Activated T-cell treated with anti-CD3 and anti-CD28 coated beads for 4 hours (primary cell): ENCODE data around the gene VDAC1.
A peak's percentile ranks its signal among the peaks of the same experiment; 100 is the strongest.
"Not testable (repeated sequence)": the region's sequence is repeated elsewhere in the genome, so short reads cannot be mapped to it uniquely, and the experiment has no call there.

Experiments
- DNase-seq: peaks from one replicate; pipeline ENCODE4 v3.0.0-alpha.2; 2020

The VDAC1 gene

DNA sequence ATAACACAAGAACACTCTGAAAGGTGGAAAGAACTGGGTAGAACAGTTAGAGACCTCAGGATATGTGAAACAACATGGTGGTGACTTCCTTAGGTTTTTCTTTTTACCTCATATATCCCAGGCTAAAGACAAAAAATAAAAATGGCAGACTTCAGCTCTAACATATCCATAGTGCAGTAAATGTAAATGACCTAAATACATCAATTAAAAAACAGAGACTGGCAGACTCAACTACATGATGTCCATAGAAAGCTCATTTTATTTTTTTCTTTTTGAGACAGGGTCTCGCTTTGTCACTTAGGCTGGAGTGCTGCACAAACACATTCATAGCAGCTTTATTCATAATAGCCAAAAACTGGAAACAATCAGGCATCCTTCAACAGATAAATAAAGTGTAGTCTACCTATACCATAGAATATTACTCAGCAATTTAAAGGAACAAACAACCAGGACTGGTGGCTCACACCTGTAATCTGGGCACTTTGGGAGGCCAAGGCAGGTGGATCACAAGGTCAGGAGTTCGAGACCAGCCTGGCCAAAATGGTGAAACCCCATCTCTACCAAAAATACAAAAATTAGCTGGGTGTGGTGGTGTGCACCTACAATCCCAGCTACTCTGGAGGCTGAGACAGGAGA is 41.2 kb downstream of the VDAC1 start:
- no peak for DNase-seq

- no peak for DNase-seq
These were observed 41.8 kb downstream of the VDAC1 start for GRCh38 chr5:133962801-133963476.

- DNase-seq: no peak
These were observed 42.6 kb downstream of the VDAC1 start for GRCh38 chr5:133962131-133962530.

DNA sequence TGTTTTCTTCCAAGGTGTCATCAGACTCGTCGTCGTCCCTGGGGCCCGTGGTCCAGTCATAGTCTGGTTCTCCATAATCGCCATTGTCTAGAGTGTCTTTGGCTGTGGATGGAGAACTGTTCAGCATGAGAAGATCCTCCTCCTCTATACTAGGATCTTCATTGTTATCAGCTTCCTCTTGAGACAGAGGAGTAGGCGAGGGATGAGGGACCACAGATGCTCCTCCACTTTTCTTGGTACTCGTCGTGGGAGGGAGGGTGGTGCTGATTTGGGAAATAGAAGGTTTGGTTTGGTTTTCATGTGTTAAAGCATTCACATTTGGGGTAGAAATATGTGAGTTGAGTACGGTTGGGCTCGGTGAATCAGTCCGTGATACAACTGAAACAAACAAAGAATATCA is 45.1 kb downstream of the VDAC1 start:
- no peak for DNase-seq

- no peak for DNase-seq
These were observed 47.2 kb downstream of the VDAC1 start for GRCh38 chr5:133957591-133957990.

GRCh38 chr5:133957080-133957479 is 47.7 kb downstream of the VDAC1 start:
- no peak for DNase-seq

DNA sequence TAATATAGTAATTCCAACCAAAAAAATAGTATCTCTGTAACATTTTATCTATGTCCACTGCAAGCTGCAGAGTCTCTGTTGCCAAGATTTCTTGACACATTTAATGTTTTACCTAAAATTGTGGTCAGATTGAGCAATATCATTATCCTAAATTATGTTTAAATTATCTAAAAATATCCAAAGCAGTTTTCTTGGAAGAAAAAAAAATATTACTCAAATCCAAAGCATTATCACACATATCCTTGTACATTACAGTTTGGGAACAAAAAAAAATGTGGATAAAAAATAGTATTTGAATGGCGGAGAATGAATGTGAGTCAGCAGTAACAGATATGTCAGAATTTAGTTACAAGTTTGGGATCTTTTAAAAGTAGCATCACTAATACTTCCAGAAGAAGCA is 48.6 kb downstream of the VDAC1 start:
- not testable (repeated sequence) for DNase-seq

DNA sequence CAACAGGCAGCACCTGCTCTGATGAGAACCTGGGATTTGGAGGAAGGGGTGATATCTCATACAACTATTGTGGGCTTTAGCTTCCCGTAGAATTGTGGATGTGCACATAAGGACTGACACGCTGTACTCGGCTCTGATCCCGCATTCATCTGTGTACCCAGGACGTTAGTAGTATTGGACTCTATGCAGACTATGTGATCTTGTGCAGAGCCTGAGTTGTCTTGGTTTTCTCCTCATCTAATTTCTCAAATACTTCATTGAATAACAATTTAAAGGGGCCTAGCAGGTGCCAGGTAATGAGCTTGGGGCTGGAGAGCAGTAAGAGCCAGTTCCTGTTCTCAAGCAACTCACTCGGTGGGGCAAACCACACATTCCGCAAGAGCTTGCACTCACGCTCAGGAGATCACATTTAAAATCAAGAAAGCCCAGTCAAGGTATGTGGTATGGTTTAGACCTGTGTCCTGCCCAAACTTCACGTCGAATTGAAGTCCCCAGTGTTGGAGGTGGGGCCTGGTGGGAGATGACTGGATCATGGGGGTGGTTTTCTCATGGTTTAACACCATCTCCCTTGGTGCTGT is 51.1 kb downstream of the VDAC1 start:
- DNase-seq: no peak

- DNase-seq: no peak
These were observed 51.8 kb downstream of the VDAC1 start for GRCh38 chr5:133952729-133953567.

DNA sequence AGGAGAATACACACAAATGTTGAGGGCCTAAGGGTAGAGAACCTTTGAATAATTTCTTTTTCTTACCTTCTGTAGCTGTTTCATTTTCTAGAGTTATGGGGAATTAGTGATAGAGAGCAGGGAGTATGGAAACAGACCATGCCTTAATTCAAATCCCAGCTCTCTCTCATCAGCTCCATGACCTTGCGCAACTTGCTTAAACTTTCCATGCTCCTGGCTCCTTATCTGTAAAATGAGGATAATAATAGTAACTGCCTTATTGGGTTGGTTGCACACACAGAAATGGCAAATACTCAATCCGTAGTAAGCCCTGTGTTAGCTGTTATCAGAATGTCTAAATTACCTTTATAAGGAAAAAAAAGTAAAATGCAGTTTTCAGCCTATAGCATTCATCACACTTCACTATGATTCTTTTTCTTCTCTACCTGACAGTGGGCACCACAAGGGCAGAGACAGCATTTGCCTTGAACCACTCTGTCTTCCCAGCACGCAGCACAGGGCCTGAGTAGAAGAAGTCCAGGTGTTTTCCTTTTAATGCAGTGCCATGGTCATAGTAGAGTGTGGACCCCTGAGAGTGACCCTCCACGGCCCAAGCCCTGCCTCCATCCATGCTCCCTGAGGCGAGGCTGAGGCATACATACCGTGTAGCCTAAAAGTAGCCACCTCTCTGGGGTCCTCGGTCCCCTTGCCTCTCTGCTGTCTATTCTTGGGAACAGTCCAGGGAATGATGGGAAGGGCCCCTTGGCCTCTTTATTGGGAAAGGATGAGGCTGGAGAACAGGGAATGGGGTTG is 53.8 kb downstream of the VDAC1 start:
- DNase-seq: no peak

- no peak for DNase-seq
These were observed 56.1 kb downstream of the VDAC1 start for GRCh38 chr5:133948721-133949120.

DNA sequence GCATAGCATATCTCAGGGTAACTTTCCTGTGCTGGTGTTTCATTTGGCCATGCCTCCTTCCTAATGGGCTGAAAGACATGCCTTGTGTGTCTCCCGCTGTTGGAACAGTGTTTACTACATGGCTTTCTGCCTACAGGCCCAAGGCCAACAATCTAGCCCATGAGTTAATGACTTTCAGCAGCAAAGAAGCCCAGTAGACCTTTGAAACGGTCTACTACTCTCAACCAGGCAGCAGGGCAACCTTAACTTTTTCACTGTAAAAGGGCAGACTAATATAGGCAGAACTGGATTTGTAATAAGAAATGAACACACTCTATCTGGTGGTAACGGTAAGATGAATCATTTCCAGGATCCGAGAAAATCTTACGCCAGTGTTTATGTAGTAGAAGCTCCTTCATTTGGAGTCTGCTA is 57.3 kb downstream of the VDAC1 start:
- DNase-seq: no peak

- DNase-seq: no peak
These were observed 59.2 kb downstream of the VDAC1 start for GRCh38 chr5:133945568-133945967.

GRCh38 chr5:133944263-133945185 is 60.3 kb downstream of the VDAC1 start:
- peak; percentile 14 for DNase-seq

DNA sequence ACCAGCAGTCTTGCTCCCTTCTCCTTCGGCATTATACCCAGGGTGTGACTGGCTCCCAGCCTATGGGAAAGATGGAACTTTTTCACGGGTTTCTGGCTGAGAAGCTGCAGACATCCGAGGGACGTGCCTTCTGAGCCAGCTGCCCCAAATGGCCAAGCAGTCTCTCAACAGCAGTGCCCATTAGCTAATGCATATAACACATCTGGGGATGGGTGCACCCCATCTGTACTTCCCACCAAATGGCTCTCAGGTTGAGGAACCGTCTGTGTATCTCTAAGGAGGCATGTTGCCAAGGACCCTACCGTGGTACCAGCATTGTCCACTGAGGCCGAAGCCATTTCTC is 61.3 kb downstream of the VDAC1 start:
- no peak for DNase-seq

- DNase-seq: no peak
These were observed 61.9 kb downstream of the VDAC1 start for GRCh38 chr5:133942614-133943474.

GRCh38 chr5:133941456-133942196 is 63.1 kb downstream of the VDAC1 start:
- no peak for DNase-seq

- no peak for DNase-seq
These were observed 65.1 kb downstream of the VDAC1 start for GRCh38 chr5:133939668-133940067.

DNA sequence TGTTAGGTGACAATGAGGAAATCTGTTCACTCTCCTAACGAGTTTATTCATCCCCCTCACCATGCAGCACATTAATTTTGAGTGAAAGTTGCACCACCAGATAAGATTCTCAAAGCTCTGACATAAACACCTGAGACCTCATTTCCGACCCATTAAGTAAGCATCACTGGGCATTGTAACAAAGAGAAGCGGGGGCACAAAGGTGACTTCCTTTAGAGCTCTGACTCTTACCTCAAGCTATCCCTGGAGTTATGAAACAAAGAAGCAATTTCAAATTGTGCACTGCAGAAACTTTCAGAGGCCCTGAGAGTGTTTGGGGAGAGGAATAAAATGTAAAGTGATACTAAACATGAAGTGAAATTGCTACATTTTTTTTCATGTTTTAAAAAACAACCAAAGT is 65.8 kb downstream of the VDAC1 start:
- DNase-seq: no peak
